NCI-H524 treated with DMSO at 0.1 percent for 48 hours (cell line): ENCODE results near the gene COP1.

Experiments
- DNase-seq: peaks from one replicate; lab custom pipeline; 2025; lab: John Stamatoyannopoulos, UW

Gene COP1

GRCh38 chr1:176199707-176200106 lies 7.4 kb downstream of the COP1 start:
- DNase-seq, result no peak

DNA sequence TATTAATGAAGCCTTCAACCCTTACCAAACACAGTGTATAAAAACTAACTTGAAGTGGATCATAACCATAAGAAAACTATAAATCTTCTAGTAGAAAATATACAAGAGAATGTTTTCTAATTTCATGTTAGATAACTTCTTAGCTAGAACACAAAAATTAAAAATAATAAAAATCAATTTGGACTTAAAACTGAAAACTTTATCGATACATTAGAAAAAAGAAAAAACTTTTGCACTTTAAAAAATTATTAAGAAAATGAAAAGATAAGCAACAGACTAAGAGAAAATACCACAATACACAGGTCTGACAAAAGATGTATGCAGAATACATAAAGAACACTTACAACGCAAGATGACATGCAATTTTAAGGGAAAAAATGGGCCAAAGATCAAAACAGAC lies 8.7 kb downstream of the COP1 start:
- DNase-seq, result no peak

- no peak for DNase-seq
Measured at GRCh38 chr1:176196728-176197127, 10.4 kb downstream of the COP1 start.

- no peak for DNase-seq
Measured at GRCh38 chr1:176195547-176195946, 11.5 kb downstream of the COP1 start.

- DNase-seq, result no peak
Measured at GRCh38 chr1:176193663-176194062, 13.4 kb downstream of the COP1 start.

GRCh38 chr1:176193023-176193422 lies 14.1 kb downstream of the COP1 start:
- DNase-seq, result no peak

DNA sequence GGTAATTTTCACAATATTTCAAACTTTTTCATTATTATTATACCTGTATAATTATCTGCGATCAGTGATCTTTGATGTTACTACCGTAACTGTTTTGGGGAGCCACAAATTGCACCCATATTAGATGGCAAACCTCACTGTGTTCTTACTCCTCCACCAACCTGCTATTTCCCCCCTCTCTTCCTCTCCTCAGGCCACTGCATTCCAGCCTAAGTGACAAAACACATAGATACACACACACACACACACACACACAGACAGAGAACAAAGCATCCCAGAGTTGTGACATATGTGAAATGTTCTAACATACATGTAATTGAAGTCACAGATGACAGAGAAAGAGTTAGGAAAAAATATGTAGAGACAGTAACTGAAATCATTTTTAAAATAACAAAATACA lies 18.5 kb downstream of the COP1 start:
- DNase-seq, result no peak

DNA sequence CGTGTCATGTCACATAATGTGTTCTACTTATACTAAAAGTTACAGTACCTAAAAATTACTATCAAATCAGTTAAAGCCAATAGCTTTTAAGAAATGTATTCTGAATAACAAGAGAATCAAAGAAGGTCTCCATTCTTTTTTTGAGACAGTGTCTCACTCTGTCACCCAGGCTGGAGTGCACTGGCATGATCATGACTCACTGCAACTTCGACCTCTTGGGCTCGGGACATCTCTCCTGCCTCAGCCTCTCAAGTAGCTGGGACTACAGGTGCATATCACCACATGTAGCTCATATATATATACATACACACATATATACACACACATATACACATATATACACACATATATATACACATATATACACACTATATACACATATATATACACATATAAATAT lies 20.1 kb downstream of the COP1 start:
- DNase-seq, result no peak

- DNase-seq, result no peak
Measured at GRCh38 chr1:176183618-176184017, 23.5 kb downstream of the COP1 start.

DNA sequence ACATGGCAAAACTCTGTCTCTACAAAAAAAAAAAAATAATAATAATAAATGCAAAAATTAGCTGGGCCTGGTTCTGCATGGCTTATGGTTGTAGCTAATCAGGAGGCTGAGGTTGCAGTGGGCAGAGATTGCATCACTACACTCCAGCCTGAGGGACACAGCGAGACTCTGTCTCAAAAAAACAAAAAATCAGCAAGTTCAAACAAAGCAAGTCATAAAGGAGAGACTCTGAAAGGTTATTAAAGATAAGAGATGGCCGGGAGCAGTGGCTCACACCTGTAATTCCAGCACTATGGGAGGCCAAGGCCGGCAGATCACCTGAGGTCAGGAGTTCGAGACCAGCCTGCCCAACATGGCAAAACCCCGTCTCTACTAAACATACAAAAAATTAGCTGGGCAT lies 28.8 kb downstream of the COP1 start:
- DNase-seq, result no peak

DNA sequence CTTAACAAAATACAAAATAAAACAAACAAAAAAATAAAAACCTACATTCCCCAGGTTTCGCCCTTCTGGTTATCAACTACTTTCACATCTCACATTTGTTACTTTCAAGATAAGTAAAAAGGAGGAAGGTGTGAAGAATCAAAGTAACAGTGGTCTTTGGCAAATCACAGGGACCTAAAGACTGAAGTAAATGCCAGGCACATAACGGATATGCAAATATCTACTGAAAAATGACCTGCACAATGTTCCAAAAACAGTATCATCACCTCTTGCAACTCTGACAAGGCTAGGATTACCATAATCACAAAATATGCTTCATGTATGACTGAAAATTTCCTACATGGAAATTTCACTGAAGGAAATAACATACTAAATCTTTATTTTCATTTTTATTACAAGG lies 29.3 kb downstream of the COP1 start:
- no peak for DNase-seq

- DNase-seq, result no peak
Measured at GRCh38 chr1:176174108-176174507, 33.0 kb downstream of the COP1 start.

- no peak for DNase-seq
Measured at GRCh38 chr1:176172215-176172614, 34.9 kb downstream of the COP1 start.

DNA sequence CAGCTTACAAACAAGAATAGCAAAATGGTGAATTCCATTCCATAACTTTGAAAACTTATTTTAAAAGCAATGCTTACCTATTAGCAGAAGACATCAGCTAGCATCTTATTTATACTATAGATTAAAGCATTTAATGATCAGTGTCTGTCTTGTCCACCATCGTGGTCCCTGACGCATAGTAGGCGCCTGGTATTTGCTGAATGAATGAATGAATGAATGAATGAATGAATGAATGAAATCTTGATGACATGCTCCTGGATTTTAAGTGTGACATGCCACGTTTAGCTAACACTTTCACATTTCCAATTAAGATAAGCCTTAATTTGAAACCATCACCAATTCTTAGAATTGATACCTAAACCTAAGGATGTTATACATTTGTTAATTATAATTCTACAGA lies 39.9 kb downstream of the COP1 start:
- DNase-seq, result no peak

- no peak for DNase-seq
Measured at GRCh38 chr1:176165573-176165972, 41.5 kb downstream of the COP1 start.

GRCh38 chr1:176164014-176164678 lies 42.9 kb downstream of the COP1 start:
- no peak for DNase-seq

- no peak for DNase-seq
Measured at GRCh38 chr1:176159993-176160392, 47.1 kb downstream of the COP1 start.

DNA sequence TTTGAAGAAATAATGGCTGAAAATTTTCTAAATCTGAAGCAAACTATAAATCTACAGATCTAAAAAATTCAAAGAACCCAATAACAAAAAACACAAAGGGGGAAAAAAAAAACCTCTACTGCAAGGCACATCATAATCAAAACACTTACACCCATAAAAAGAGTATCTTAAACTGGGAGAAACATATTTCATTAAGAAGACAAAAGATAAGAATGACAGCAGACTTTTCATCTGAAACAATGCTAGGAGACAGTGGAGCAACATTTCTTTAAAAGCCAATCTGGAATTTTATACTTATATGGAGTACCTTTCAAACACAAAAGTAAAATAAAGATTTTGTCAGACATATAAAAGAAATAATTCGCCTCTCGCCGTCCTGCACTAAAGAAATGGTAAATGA lies 49.1 kb downstream of the COP1 start:
- no peak for DNase-seq

GRCh38 chr1:176149939-176150807 lies 56.9 kb downstream of the COP1 start:
- DNase-seq, result no peak

GRCh38 chr1:176144526-176144925 lies 62.6 kb downstream of the COP1 start:
- DNase-seq, result no peak

DNA sequence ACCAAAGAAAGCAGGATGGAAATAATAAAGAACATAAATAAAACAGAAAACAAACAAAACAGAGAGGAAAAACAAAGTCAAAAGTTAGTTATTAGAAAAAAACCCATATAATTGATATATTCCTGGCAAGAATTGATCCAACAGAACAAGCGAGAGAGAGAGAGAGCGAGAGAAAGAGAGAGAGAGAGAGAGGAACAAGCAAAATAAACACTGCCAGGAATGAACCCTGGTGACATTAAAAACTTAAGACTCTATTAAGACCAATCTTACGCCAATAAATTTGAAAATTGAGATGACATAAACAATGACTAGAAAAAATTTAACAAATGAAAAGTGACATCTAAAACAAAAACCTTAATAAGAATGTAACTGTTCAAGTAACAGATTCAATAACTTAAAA lies 64.1 kb downstream of the COP1 start:
- no peak for DNase-seq

DNA sequence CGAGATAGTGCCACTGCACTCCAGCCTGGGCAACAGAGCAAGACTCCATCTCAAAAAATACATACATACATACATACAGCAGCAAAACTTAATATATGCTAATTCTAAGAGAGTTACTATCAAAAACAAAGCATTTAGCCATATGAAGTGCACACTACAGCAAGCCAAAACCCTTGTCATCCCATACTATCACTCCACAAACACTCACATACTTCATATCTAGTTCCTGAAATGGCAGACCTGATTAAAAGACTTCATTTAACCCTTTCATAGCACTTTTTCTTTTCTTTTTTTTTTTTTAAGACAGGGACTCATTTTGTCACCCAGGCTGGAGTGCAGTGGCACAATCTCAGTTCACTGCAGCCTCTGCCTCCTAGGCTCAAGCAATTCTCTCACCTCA lies 65.6 kb downstream of the COP1 start:
- no peak for DNase-seq

DNA sequence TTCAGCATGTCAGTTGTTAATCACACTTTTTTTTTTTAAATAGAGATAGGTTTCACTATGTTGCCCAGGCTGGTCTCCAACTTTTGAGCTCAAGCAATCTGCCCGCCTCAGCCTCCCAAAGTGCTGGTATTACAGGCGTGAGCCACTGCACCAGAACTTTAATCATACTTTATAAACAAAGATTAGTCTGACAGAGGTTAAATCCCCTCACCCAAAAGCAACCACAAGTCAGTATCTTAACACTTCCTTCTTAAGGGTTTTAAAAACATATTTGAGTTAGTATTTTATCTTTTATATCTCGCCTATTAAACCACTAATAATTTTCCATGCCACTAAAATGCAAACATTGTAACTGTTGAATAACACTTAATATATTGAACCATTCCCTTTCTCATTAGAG lies 70.2 kb downstream of the COP1 start:
- no peak for DNase-seq

DNA sequence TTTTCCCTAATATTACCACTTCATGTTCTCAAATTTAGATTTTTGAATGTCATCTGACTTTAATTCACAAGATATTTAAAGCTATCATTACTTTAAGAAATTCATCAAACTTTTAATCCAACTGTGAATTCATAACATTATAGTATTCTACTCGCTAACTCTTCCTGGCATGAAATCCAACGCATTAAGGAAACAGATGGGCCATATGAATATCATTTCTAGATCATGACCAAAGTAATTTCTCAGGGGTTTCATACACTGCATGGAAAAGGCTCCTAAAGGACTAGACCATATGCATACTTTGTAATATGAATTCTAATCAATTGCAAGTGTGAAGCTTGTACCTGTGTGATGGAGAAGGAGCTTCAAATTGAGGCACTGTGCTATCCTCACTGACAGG lies 72.4 kb downstream of the COP1 start:
- DNase-seq, result no peak
